GM12878 (cell line): ENCODE measurements around the gene VMP1. TPM values are rescaled to one million over a fixed set of nuclear protein-coding genes. Genes with fewer than 3 reads are reported as not detected.

Source experiments
- ATAC-seq: fragments of 200-7000 bp; cut with Tn5 transposase; 3 replicates; pipeline ENCODE4 v1.9.1; 2020; ENCODE audit warnings: mild to moderate bottlenecking, moderate library complexity
- BruUV-seq: library from RNA; stranded (reverse); fragments of 400-500 nt; replicated peaks from 2 replicates; lab custom pipeline; 2021; lab: Mats Ljungman, UMichigan
- CTCF ChIA-PET: fragments of 300-600 bp; sonication (Branson Sonifier 250); formaldehyde crosslinking; extraction: SDS; loops from one replicate; lab custom pipeline; 2021; ENCODE audit warnings: inconsistent platforms; lab: Yijun Ruan, JAX
- POLR2A ChIA-PET: fragments of 350-600 bp; formaldehyde crosslinking; extraction: SDS; loops from one replicate; lab custom pipeline; 2021; ENCODE audit warnings: inconsistent platforms; lab: Charles Lee
- RAD21 ChIA-PET: fragments of 300-600 bp; sonication (Branson Sonifier 250); formaldehyde crosslinking; loops from one replicate; lab custom pipeline; 2023; ENCODE audit warnings: antibody characterized with exemption; ENCODE audit not compliant: unreplicated experiment; lab: Charles Lee
- SMC1A ChIA-PET: fragments of 300-600 bp; sonication (Branson Sonifier 250); formaldehyde crosslinking; loops from one replicate; lab custom pipeline; 2023; ENCODE audit not compliant: unreplicated experiment, uncharacterized antibody; lab: Charles Lee
- DNase-seq: peaks from one replicate; pipeline ENCODE4 v3.0.0-alpha.2; 2011; ENCODE audit warnings: low read depth, low spot score
- FAIRE-seq: peaks from 3 replicates; lab custom pipeline; 2011; peaks lifted over from hg19 to GRCh38; lab: Jason Lieb, UNC
- H2AFZ ChIP-seq: 2 replicates; pipeline ENCODE4 v1.6.0; 2011; ENCODE audit warnings: low read depth, low read length, control low read depth; ENCODE audit not compliant: control insufficient read depth
- H3K27ac ChIP-seq: 2 replicates; pipeline ENCODE4 v1.5.1; 2011; ENCODE audit warnings: control low read depth; ENCODE audit not compliant: control insufficient read depth, insufficient read depth
- H3K27me3 ChIP-seq, 2 experiments: replicated peaks in 1 of 2; 2 replicates each; pipeline versions ENCODE4 v1.6.0 to v1.6.1; 2011; ENCODE audit warnings: low read length in 1 of 2; ENCODE audit not compliant: control insufficient read depth in 2 of 2, insufficient read depth in 2 of 2
- H3K36me3 ChIP-seq, 2 experiments: 2 replicates each; pipeline ENCODE4 v1.5.1; 2011; ENCODE audit warnings: low read length in 1 of 2; ENCODE audit not compliant: control insufficient read depth in 2 of 2, insufficient read depth in 2 of 2
- H3K4me1 ChIP-seq: 2 replicates; pipeline ENCODE4 v1.6.1; 2011; ENCODE audit warnings: mild to moderate bottlenecking, low read length, moderate library complexity, mixed read lengths; ENCODE audit not compliant: control insufficient read depth, insufficient read depth
- H3K4me2 ChIP-seq: 2 replicates; pipeline ENCODE4 v1.6.0; 2011; ENCODE audit warnings: control low read depth; ENCODE audit not compliant: control insufficient read depth, insufficient read depth
- H3K4me3 ChIP-seq: fragments of 200-600 bp; sonication (generic); 2 replicates; pipeline ENCODE4 v1.5.1; 2016
- H3K79me2 ChIP-seq: 2 replicates; pipeline ENCODE4 v1.6.0; 2011; ENCODE audit warnings: low read length; ENCODE audit not compliant: control insufficient read depth, insufficient read depth
- H3K9ac ChIP-seq: 2 replicates; pipeline ENCODE4 v1.8.0; 2011; ENCODE audit warnings: low read length, control low read depth, mixed read lengths; ENCODE audit not compliant: control insufficient read depth, insufficient read depth
- H3K9me3 ChIP-seq: replicated peaks from 3 replicates; pipeline ENCODE4 v1.5.1; 2011; ENCODE audit warnings: mild to moderate bottlenecking, low read length; ENCODE audit not compliant: control insufficient read depth, insufficient read depth
- H4K20me1 ChIP-seq: 2 replicates; pipeline ENCODE4 v1.6.0; 2011; ENCODE audit not compliant: control insufficient read depth, insufficient read depth
- BRCA1 ChIP-seq: IDR thresholded peaks from 2 replicates; pipeline ENCODE4 v1.6.1; 2011; ENCODE audit warnings: low read depth, low read length, improper control_type of control experiment
- FOXK2 ChIP-seq: fragments of 450-650 bp; IDR thresholded peaks from 2 replicates; pipeline ENCODE4 v1.6.1; 2017; ENCODE audit warnings: mild to moderate bottlenecking, moderate library complexity
- FOXM1 ChIP-seq: IDR thresholded peaks from 2 replicates; pipeline ENCODE4 v1.6.1; 2012; ENCODE audit warnings: low read depth, mild to moderate bottlenecking, inconsistent platforms, low read length, moderate library complexity
- LARP7 ChIP-seq: fragments of 450-650 bp; IDR thresholded peaks from 2 replicates; pipeline ENCODE4 v1.6.1; 2017; ENCODE audit warnings: mild to moderate bottlenecking
- MEF2A ChIP-seq: IDR thresholded peaks from 2 replicates; pipeline ENCODE4 v1.6.1; 2011; ENCODE audit warnings: low read depth, mild to moderate bottlenecking, low read length, moderate library complexity; ENCODE audit not compliant: insufficient read depth
- MTA2 ChIP-seq: fragments of 450-650 bp; IDR thresholded peaks from 2 replicates; pipeline ENCODE4 v1.6.1; 2016; ENCODE audit warnings: low read depth, mild to moderate bottlenecking, moderate library complexity
- NFYA ChIP-seq: IDR thresholded peaks from 2 replicates; pipeline ENCODE4 v1.6.1; 2011; ENCODE audit warnings: low read depth, mild to moderate bottlenecking, low read length, improper control_type of control experiment, borderline replicate concordance
- NRF1 ChIP-seq: conservative IDR thresholded peaks from 2 replicates; pipeline ENCODE4 v1.6.1; 2011; ENCODE audit warnings: mild to moderate bottlenecking, low read depth, low read length, improper control_type of control experiment
- PAX8 ChIP-seq: fragments of 450-650 bp; IDR thresholded peaks from 2 replicates; pipeline ENCODE4 v1.6.1; 2017; ENCODE audit warnings: mild to moderate bottlenecking, moderate library complexity
- POU2F2 ChIP-seq: IDR thresholded peaks from 3 replicates; pipeline ENCODE4 v1.6.1; 2011; ENCODE audit warnings: low read depth, mild to moderate bottlenecking, low read length, borderline replicate concordance
- SIN3A ChIP-seq: IDR thresholded peaks from 2 replicates; pipeline ENCODE4 v1.6.1; 2012; ENCODE audit warnings: low read depth, low read length, improper control_type of control experiment
- SUZ12 ChIP-seq: fragments of 200-600 bp; sonication (generic); IDR thresholded peaks from one replicate; pipeline ENCODE4 v1.6.1; 2018; ENCODE audit warnings: antibody characterized with exemption, mild to moderate bottlenecking; ENCODE audit not compliant: unreplicated experiment
- WGBS: methylation state at CpG from one replicate; pipeline ENCODE4 v1.1.6; 2016; ENCODE audit warnings: low lambda C conversion rate; ENCODE audit not compliant: insufficient replicate concordance, insufficient coverage; ENCODE audit errors: missing lambda C conversion rate; 5-methylcytosine and 5-hydroxymethylcytosine counted together
- in situ Hi-C: fragments of 300-500 bp; cut with MboI; formaldehyde crosslinking; loops from 9 replicates; pipeline ENCODE4 v1.14.3; 2018; ENCODE audit warnings: mixed read lengths
- intact Hi-C: fragments of 100-400 bp; cut with micrococcal nuclease; formaldehyde crosslinking; loops from one replicate; pipeline ENCODE4 v1.14.2; 2022; ENCODE audit not compliant: unreplicated experiment
- polyA plus RNA-seq, 11 experiments: library from polyadenylated mRNA; depleted of rRNA in 4 of 11; unstranded in 6 of 11; stranded (reverse) in 5 of 11; fragments of >200 nt; fragmentation: Nextera tagmentation in 4 of 11; fragmentation: Illumina TruSeq in 1 of 11; extraction: Ambion mirVana in 4 of 11; extraction: Trizol in 1 of 11; gene quantifications; 1 replicate in 1 of 11; 2 replicates in 10 of 11; pipeline versions ENCODE4 v1.2.1 to v1.2.3, GENCODE V29; 2011 to 2016; ENCODE audit warnings: inconsistent platforms in 2 of 11, missing spikeins in 2 of 11, low read depth in 1 of 11
- total RNA-seq, 4 experiments: library from RNA; depleted of rRNA in 3 of 4; stranded (reverse); fragments of >200 nt in 3 of 4; fragmentation: Illumina TruSeq in 1 of 4; extraction: Trizol in 1 of 4; gene quantifications; 2 replicates each; pipeline versions ENCODE4 v1.2.1 to v1.2.3, GENCODE V29; 2013 to 2021
- TF ChIP-seq, protein P1 (sequence below): IDR thresholded peaks from 2 replicates; pipeline ENCODE4 v1.6.1; 2011; ENCODE audit warnings: borderline replicate concordance, low read depth, mild to moderate bottlenecking, moderate library complexity, low read length; ENCODE audit not compliant: insufficient read depth, poor library complexity, severe bottlenecking

Gene VMP1
- total and polyA plus RNA-seq, 10 of the 15 experiments (the other 5 are each of a cell fraction or from before 2014, with no cell fraction given): 88.4 to 199 (median 132) TPM

- in situ Hi-C loops (no loop called here), intact Hi-C loops (loop anchor here (1.0 kb wide), 1 partner anchor 89 kb away; the partner anchor contains the start of gene CLTC)
- peak overlapping the region; percentile 96 for H3K27ac ChIP-seq
- RAD21 ChIA-PET: interaction anchor here (1.1 to 2.5 kb wide), 4 partner anchors 25 to 86 kb away, joined by 3 to 11 read pairs (median 6); no protein-coding TSS in a partner anchor
- CTCF ChIA-PET: interaction anchor here (1.1 to 2.3 kb wide), 8 partner anchors 37 to 206 kb away, joined by 3 to 7 read pairs (median 3); no protein-coding TSS in a partner anchor
- no peak for FAIRE-seq
- BruUV-seq: no TSS peak
- peak overlapping the region; percentile 58 for H3K4me2 ChIP-seq
- POLR2A ChIA-PET: interaction anchor here (0.5 to 2.0 kb wide), 5 partner anchors 11 to 1226 kb away, joined by 3 to 4 read pairs (median 3); partner anchors contain the start of gene CLTC
- WGBS: 8% methylated on average over 15 of the region's 15 CpGs
- no peak for DNase-seq
- TF ChIP-seq LARP7 (peak; percentile 1; the same call in 1 of the 2 replicates), NFYA (no peak)
- SMC1A ChIA-PET: interaction anchor here (0.7 to 2.4 kb wide), 11 partner anchors 13 to 151 kb away, joined by 3 to 9 read pairs (median 3); no protein-coding TSS in a partner anchor
- H2AFZ ChIP-seq: peak overlapping the region; percentile 90
- H4K20me1 ChIP-seq: no peaks in the 10 kb centered on the region; the same call in 1 of the 2 replicates
- no peaks in the 10 kb centered on the region; a peak in 1 of 4 replicates for H3K36me3 ChIP-seq
- H3K9me3 ChIP-seq: no peaks in the 10 kb centered on the region
- H3K27me3 ChIP-seq: no peaks in the 10 kb centered on the region
- peaks cover 87% of the 10 kb centered on the region for H3K79me2 ChIP-seq
- H3K4me1 ChIP-seq: peaks cover 3% of the 10 kb centered on the region; the same call in 1 of the 2 replicates
- peak overlapping the region; percentile 95 for H3K9ac ChIP-seq
- ATAC-seq: peak; percentile 2
- peak overlapping the region; percentile 84 for H3K4me3 ChIP-seq
These were observed 547 bp downstream of the VMP1 start for GRCh38 chr17:59707971-59708430.

DNA sequence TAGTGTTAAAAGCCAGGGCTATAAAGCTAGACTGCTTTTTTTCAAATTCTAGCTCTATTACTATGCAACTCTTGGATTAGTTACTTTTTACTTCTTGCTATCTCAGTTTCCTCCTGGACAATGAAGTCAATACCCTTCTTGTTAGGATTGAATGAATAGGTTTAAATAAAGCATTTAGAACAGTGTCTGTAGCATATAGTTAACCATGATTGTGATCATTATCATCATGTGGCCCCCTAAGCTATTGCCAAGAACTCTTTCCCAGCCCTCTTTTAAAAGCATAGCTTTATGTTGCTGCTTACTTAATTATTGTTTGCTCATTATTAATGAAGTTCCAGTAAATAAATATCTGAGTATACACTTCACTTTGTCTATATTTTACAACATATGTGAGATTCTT lies 4.5 kb downstream of the VMP1 start:
- DNase-seq (no peak), FAIRE-seq (no peak), ATAC-seq (no peak)
- H3K79me2 ChIP-seq: peaks cover 69% of the 10 kb centered on the region
- no peak overlapping the region for H2AFZ ChIP-seq
- POLR2A ChIA-PET: no interaction called here
- H3K4me2 ChIP-seq: no peak overlapping the region
- H3K9ac ChIP-seq: no peak overlapping the region
- CTCF ChIA-PET: interaction anchor here (0.5 to 0.6 kb wide), 2 partner anchors 126 to 828 kb away, joined by 3 read pairs; no protein-coding TSS in a partner anchor
- BruUV-seq: no TSS peak
- H4K20me1 ChIP-seq: no peaks in the 10 kb centered on the region
- SMC1A ChIA-PET: interaction anchor here (0.6 to 1.3 kb wide), 3 partner anchors 10 to 364 kb away, joined by 3 to 4 read pairs (median 4); no protein-coding TSS in a partner anchor
- H3K9me3 ChIP-seq: no peaks in the 10 kb centered on the region
- in situ Hi-C loops: no loop called here
- no peak overlapping the region for H3K27ac ChIP-seq
- H3K4me3 ChIP-seq: no peak overlapping the region
- no peaks in the 10 kb centered on the region; a peak in 1 of 4 replicates for H3K36me3 ChIP-seq
- RAD21 ChIA-PET: no interaction called here
- no peaks in the 10 kb centered on the region for H3K27me3 ChIP-seq
- TF ChIP-seq FOXM1 (no peak), BRCA1 (no peak), MTA2 (no peak), POU2F2 (no peak), FOXK2 (no peak), SUZ12 (no peak), SIN3A (no peak), MEF2A (no peak), NRF1 (no peak), PAX8 (no peak)
- TF ChIP-seq, protein P1, sequence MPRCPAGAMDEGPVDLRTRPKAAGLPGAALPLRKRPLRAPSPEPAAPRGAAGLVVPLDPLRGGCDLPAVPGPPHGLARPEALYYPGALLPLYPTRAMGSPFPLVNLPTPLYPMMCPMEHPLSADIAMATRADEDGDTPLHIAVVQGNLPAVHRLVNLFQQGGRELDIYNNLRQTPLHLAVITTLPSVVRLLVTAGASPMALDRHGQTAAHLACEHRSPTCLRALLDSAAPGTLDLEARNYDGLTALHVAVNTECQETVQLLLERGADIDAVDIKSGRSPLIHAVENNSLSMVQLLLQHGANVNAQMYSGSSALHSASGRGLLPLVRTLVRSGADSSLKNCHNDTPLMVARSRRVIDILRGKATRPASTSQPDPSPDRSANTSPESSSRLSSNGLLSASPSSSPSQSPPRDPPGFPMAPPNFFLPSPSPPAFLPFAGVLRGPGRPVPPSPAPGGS: no peak
- intact Hi-C loops: no loop called here
- 0 out of 2 replicates have a peak, but pooled peaks cover 3% of the 10 kb centered on the region for H3K4me1 ChIP-seq
